HS-5 (cell line): ENCODE measurements around the gene ROBO2.
A peak's percentile ranks its signal among the peaks of the same experiment; 100 is the strongest.

Experiments used
- DNase-seq: peaks from one replicate; pipeline ENCODE4 v3.0.0-alpha.2; 2012; ENCODE audit warnings: low read depth

The ROBO2 gene

GRCh38 chr3:77190374-77190773 is 150.5 kb downstream of the ROBO2 start:
- no peak for DNase-seq

- no peak for DNase-seq
Measured at GRCh38 chr3:77191014-77191413, 151.1 kb downstream of the ROBO2 start.

- no peak for DNase-seq
Measured at GRCh38 chr3:77191640-77192039, 151.7 kb downstream of the ROBO2 start.

GRCh38 chr3:77195766-77196545 is 156.1 kb downstream of the ROBO2 start:
- no peak for DNase-seq

- DNase-seq: no peak
Measured at GRCh38 chr3:77197408-77197807, 157.5 kb downstream of the ROBO2 start.

GRCh38 chr3:77203851-77204250 is 164.0 kb downstream of the ROBO2 start:
- no peak for DNase-seq

GRCh38 chr3:77204788-77205187 is 164.9 kb downstream of the ROBO2 start:
- DNase-seq: no peak

GRCh38 chr3:77207753-77208152 is 167.9 kb downstream of the ROBO2 start:
- no peak for DNase-seq

- DNase-seq: no peak
Measured at GRCh38 chr3:77222701-77223100, 182.8 kb downstream of the ROBO2 start.

- no peak for DNase-seq
Measured at GRCh38 chr3:77227567-77227966, 187.7 kb downstream of the ROBO2 start.

- no peak for DNase-seq
Measured at GRCh38 chr3:77232557-77232956, 192.7 kb downstream of the ROBO2 start.

- no peak for DNase-seq
Measured at GRCh38 chr3:77234004-77234403, 194.1 kb downstream of the ROBO2 start.

GRCh38 chr3:77236118-77236517 is 196.2 kb downstream of the ROBO2 start:
- DNase-seq: no peak

GRCh38 chr3:77240072-77240650 is 200.3 kb downstream of the ROBO2 start:
- no peak for DNase-seq

GRCh38 chr3:77242371-77242770 is 202.5 kb downstream of the ROBO2 start:
- no peak for DNase-seq

- DNase-seq: no peak
Measured at GRCh38 chr3:77244981-77245380, 205.1 kb downstream of the ROBO2 start.

- DNase-seq: no peak
Measured at GRCh38 chr3:77247061-77247460, 207.2 kb downstream of the ROBO2 start.

GRCh38 chr3:77247817-77248216 is 207.9 kb downstream of the ROBO2 start:
- DNase-seq: no peak

- DNase-seq: no peak
Measured at GRCh38 chr3:77248420-77248819, 208.5 kb downstream of the ROBO2 start.

GRCh38 chr3:77251136-77251535 is 211.2 kb downstream of the ROBO2 start:
- DNase-seq: no peak

- peak; percentile 35 for DNase-seq
Measured at GRCh38 chr3:77254967-77255831, 215.3 kb downstream of the ROBO2 start.

- DNase-seq: no peak
Measured at GRCh38 chr3:77256584-77257503, 216.9 kb downstream of the ROBO2 start.
